HG02938 (cell line): ENCODE data around the gene EIF4ENIF1.
"Not testable (repeated sequence)": the region's sequence is repeated elsewhere in the genome, so short reads cannot be mapped to it uniquely, and the experiment has no call there.

Source experiments
- ATAC-seq: cut with Tn5 transposase; IDR thresholded peaks from one replicate; pipeline ENCODE4 v1.9.1; 2021; ENCODE audit warnings: mild to moderate bottlenecking, moderate library complexity; ENCODE audit not compliant: unreplicated experiment

Gene EIF4ENIF1

GRCh38 chr22:31495343-31495742 lies 5.7 kb upstream of the EIF4ENIF1 start:
- no peak for ATAC-seq

DNA sequence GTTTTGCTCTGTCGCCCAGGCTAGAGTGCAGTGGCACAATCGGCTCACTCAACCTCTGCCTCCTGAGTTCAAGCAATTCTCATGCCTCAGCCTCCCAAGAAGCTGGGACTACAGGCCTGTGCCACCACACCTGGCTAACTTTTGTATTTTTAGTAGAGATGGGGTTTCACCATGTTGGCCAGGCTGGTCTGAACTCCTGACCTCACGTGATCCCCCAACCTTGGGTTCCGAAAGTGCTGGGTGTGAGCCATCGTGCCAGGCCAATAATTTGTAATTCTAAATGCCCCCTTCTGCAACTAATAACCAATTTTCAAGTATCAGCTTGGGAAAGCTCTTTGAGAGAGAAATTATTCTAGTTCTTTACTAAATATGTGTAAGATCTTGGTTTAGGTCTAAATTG lies 3.7 kb upstream of the EIF4ENIF1 start:
- ATAC-seq: not testable (repeated sequence)

DNA sequence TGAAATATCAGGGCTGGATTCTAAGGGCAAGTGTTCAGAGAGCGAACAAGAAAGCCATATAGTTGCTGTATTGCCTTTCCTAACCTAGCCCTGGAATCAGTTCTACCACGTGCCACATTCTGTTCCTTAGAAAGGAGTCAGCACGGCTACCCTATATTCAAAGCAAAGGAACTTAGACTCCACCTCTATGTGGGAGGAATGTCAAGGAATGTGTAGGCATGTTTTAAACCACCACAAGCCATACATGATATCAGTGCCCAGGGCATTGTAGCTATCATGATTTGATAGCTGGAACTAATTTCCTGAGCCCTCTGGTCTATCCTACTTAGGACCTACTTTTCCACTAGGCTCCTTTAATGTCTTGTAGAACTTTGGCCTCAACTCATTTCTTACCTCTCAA lies 2.5 kb upstream of the EIF4ENIF1 start:
- no peak for ATAC-seq

- no peak for ATAC-seq
Observed at GRCh38 chr22:31491218-31491962, 1.7 kb upstream of the EIF4ENIF1 start.

DNA sequence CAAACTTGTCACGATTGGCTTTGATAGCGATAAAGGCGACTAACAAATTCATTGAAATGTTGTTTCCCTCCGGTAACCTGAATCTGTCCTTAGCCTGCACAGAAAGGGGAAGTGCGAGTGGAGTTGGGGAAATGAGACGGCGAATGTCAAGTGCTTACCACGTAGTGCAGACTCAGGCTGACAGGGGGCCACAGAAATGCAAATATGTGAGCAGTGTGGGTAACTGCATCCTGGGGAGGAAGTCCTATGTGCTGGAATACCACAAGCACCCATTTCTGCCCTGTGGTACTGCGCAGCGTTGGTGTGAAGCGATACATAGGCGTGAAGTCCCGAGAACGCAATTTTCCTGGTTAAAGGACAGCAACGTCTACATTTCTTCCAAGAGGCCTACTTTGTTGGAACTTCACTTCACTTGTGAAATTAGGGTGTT lies 869 bp upstream of the EIF4ENIF1 start:
- ATAC-seq: peak; percentile 61

DNA sequence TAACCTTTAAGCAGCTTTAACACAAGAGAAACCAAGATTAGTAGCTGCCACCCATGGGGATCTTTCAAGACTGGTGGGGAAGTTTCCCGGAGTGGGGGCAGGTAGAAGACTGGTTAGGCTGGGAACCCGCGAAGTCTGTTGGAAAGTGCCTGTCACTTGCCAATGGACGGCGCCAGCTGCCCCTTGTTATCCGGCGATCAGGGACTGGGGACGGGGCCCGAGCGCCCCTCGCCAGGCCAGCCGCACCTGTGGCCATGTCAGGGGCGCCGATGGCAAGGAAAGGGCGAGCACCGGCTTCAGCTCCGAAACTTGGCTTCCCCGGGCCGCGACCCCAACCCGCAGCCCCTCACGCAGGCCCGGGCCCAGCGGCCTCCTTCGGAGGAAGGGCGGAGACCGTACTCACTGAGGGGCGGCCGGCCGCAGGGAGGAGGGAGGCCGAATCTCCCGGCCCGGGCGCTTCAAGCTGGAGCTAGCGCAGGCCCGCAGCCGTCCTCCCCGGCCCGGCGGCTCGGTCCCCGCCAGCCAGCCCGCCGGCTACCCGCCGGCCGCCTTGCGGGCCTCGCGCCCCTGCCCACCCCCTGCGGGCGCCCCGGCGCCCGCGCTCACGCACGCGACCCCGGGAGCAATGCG lies 539 bp downstream of the EIF4ENIF1 start:
- ATAC-seq: peak; percentile 2

GRCh38 chr22:31488346-31488883 lies 1.2 kb downstream of the EIF4ENIF1 start:
- ATAC-seq: no peak

DNA sequence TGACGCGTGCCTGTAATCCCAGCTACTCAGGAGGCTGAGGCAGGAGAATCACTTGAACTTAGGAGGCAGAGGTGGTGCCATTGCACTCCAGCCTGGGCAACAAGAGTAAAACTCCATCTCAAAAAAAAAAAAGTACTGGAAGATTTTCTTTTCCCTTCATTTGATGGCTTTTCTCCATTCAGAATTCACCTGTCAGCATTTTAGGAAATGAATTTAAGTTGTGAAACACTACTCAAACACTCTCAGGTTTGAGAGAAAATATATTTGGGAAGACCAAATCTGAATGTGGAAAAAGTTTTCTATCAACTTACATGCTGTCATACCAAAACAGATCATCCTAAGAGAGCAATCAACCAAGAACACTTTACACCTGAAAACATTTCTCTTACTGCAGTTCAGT lies 2.7 kb downstream of the EIF4ENIF1 start:
- ATAC-seq: no peak

DNA sequence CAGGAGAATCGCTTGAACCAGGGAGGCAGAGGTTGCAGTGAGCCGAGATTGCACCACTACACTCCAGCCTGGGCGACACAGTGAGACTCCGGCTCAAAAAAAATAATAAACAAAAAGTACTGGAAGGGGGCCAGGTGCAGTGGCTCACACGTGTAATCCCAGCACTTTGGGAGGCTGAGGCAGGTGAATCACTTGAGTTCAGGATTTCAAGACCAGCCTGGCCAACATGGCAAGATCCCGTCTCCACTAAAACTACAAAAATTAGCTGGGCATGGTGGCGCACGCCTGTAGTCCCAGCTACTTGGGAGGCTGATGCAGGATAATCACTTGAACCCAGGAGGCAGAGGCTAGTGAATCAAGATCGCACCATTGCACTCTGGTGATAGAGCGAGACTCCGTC lies 3.3 kb downstream of the EIF4ENIF1 start:
- ATAC-seq: not testable (repeated sequence)

DNA sequence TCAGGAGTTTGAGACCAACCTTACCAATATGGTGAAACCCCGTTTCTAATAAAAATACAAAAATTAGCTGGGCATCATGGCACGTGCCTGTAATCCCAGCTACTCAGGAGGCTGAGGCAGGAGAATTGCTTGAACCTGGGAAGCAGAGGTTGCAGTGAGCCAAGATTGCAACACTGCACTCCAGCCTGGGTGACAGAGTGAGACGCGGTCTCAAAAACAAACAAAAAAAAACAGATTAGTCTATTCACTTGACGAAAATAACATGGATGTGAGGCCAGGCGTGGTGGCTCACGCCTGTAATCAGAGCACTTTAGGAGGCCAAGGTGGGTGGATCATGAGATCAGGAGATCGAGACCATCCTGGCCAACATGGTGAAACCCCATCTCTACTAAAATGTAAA lies 7.2 kb downstream of the EIF4ENIF1 start:
- ATAC-seq: not testable (repeated sequence)

- ATAC-seq: no peak
Observed at GRCh38 chr22:31481129-31481528, 8.5 kb downstream of the EIF4ENIF1 start.

- no peak for ATAC-seq
Observed at GRCh38 chr22:31477329-31477728, 12.3 kb downstream of the EIF4ENIF1 start.

DNA sequence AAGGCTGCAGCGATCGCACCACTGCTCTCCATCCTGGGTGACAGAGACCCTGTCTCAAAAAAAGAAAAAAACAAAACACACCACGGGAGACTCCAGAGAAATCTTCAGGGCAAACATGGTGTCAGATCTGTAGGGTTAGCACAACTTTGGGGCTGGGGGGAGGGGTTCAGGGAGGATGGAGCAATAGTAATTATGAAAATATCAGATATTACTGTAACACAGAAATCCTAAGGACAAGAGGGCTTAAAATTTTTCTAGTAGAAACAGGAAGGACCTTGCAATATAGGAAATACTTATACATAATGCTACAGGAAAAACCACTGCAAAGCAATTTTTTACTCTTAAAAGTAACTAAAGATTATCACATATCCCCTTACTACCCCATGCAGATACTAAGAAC lies 13.8 kb downstream of the EIF4ENIF1 start:
- no peak for ATAC-seq

- no peak for ATAC-seq
Observed at GRCh38 chr22:31474743-31475142, 14.9 kb downstream of the EIF4ENIF1 start.

GRCh38 chr22:31465307-31465706 lies 24.3 kb downstream of the EIF4ENIF1 start:
- ATAC-seq: no peak

DNA sequence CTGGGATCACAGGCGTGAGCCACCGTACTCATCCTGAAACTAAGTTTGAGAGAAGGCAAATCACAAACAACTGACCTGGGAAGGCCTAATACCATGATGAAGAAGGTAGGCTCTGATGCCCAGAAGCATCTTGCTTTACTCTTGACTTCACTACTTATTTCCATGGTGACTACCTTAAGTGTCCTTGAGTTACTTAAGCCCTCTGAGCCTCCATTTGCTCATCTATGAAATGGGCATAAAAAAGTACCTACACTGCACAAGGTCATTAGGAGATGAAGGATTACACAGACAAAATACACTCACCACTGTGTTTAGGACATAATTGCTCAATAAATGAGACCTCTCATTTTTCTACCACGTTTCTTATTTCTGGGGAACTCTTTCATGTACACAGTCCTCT lies 27.9 kb downstream of the EIF4ENIF1 start:
- ATAC-seq: no peak

DNA sequence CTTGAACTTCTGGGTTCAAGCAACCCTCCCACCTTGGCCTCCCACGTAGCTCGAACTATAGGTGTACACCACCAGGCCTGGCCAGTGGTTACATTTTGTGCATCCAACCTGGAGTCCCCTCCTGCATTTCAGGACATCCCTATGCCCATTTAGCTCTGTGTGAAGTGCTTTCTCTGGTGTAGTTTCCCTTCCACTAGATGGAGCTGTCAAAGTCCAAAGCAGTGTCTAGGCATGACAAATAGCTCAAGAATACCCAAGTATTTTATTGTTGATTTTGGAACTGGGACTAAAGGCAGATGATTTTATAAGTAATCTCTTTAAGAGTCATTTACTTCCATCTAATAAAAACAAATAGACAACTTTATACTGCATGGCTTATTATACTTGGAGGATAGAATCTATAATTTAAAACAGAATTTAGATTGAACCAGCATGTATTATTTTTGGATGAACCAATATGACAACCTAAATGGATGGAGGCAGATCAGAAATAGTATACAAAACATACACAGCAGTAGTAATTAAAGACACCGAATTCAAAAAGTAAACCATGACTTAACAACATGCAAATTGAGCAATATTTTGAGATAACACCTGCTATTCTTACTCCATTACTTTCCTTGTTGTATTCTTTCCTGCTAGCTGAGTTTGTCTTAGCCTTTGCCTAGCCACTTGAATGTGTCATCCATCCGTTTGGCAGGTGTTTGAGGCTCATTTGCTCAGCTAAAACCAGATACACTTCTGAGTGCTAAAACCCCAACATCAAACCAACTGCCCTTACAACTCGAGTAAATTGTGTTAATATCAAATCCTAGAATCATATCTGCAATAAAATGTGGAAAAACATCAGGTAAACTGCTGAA lies 37.7 kb downstream of the EIF4ENIF1 start:
- no peak for ATAC-seq

GRCh38 chr22:31449506-31449905 lies 40.1 kb downstream of the EIF4ENIF1 start:
- no peak for ATAC-seq

DNA sequence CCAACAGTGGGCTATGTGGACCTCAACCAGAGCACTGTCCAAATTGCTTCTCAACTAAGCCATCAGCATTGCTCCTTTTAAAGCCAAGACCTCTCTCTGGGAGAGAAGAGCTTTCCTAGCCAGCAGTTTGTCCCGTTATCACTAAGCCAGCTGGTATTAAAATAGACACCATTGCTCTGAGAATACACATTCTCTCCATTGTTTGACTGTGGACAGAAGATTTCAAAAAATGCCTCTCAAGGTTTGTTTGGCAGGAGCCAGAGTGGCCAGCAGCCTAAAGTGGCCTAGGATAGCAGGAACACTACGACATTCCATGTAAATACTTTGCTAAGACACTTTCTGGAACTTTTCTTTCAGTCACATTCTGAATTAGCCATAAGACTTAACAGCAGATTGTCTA lies 41.3 kb downstream of the EIF4ENIF1 start:
- no peak for ATAC-seq

DNA sequence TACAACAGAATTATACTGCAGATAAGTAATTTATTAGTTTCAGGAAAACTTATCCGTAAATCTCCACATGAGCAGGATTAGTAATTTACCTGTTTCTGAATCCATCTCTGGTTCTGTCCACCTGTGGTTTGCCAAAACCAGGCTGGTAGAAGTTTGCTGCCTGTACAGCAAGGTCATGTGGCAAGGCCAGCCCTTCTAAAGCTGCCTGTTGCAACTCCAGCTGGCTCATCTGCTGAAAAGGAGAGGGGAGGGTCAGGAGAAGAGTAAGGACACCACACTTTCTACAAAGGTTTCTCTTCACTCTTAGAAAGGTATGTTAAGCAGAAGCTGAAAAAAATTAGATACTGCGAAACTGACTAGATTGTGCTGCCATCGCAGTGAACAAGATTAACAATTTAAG lies 42.3 kb downstream of the EIF4ENIF1 start:
- no peak for ATAC-seq

DNA sequence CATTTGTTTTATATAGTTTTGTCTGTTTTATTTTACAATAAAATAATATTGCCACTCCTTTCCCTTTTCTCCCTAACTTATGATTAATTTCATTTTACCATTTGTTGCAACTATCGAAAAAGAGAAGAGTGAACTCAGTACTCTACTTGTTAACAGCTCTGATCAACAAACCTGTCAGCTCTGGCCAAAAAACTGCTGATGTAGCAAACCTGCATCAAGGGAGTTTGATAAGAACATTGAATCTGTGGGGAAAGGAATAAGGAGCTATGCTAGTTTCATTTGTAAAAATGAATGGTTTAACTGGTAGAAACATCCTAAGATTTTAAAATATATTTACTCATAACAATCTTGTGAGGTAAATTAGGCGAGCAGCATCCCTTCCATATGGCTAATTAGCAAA lies 42.9 kb downstream of the EIF4ENIF1 start:
- no peak for ATAC-seq
